ENCODE results near the gene MRPL49. TPM values are rescaled to one million over a fixed set of nuclear protein-coding genes. Genes with fewer than 3 reads are reported as not detected.

MRPL49 gene
- total and polyA plus RNA-seq, 2 donors (not counting 1 experiment from before 2014, with no cell fraction given): 39.6 to 48.5 TPM

GRCh38 chr11:65112546-65113360, 9.4 kb upstream of the MRPL49 start:
- under 1% methylated on average over 55 of the region's 57 CpGs for WGBS (ENCODE audit: insufficient coverage)
- peaks cover 57% of the 10 kb centered on the region for H3K4me1 Mint-ChIP-seq
- Histone ChIP-seq H3K4me1 (ENCODE audit: control insufficient read depth in 2 of 2, insufficient read depth in 2 of 2, low read length in 2 of 2) (peaks cover 30 to 53% of the 10 kb centered on the region in 2 donors), H3K4me2 (replicated peaks; ENCODE audit: low read depth, low read length, poor library complexity, severe bottlenecking) (peak overlapping the region; percentile 99), H3K9me3 (ENCODE audit: control extremely low read depth in 1 of 3, control insufficient read depth in 2 of 3, insufficient read depth in 1 of 3, low read length in 2 of 3) (no peaks in the 10 kb centered on the region), H3K4me3 (ENCODE audit: control extremely low read depth in 1 of 5, extremely low read depth in 1 of 5, insufficient read depth in 1 of 5, low read depth in 2 of 5, low read length in 4 of 5) (peak overlapping the region in 4 of 5 experiments; percentile 58 to 92 (median 72)), H3K79me2 (ENCODE audit: control insufficient read depth, insufficient read depth, low read length) (peaks cover 49% of the 10 kb centered on the region), H4K20me1 (ENCODE audit: control insufficient read depth, insufficient read depth, low read length, poor library complexity, severe bottlenecking) (peaks cover 48% of the 10 kb centered on the region), H3K36me3 (replicated peaks in 1 of 2; ENCODE audit: control extremely low read depth in 1 of 2, control insufficient read depth in 1 of 2, extremely low read depth in 1 of 2, insufficient read depth in 2 of 2, low read length in 1 of 2) (peaks cover 0 to 31% of the 10 kb centered on the region in 2 experiments), H3K27ac (ENCODE audit: low read length in 2 of 2) (peak overlapping the region; percentile 44 to 48), H3K9ac (ENCODE audit: low read length) (peak overlapping the region; percentile 80), H3K27me3 (replicated peaks in 1 of 4; ENCODE audit: control extremely low read depth in 1 of 4, control insufficient read depth in 3 of 4, insufficient read depth in 4 of 4, low read length in 3 of 4) (no peaks in the 10 kb centered on the region), H2AFZ (ENCODE audit: insufficient read depth, low read depth, low read length, poor library complexity, severe bottlenecking) (peak overlapping the region; percentile 64)
- POLR2A ChIA-PET: interaction anchor here (0.6 to 3.6 kb wide), 12 partner anchors 9 to 1176 kb away, joined by 3 to 27 read pairs (median 7); partner anchors contain the start of genes ARL2, CAPN1, DPF2 and FAU
- no peaks in the 10 kb centered on the region for H3K9me3 Mint-ChIP-seq (ENCODE audit: insufficient read depth)
- DNase-seq: peak; percentile 86
- CTCF ChIA-PET: interaction anchor here (0.6 to 7.7 kb wide), 18 partner anchors 9 to 265 kb away, joined by 3 to 118 read pairs (median 4); partner anchors contain the start of genes ARL2, CAPN1, FAU and MRPL49
- intact Hi-C loops (cut with micrococcal nuclease): loop anchor here (1.0 to 10.0 kb wide), 5 partner anchors 16 to 502 kb away; partner anchors contain the start of genes ATG2A, MAP3K11, PCNX3 and POLA2
- H3K27ac Mint-ChIP-seq: peak overlapping the region; percentile 81
- no peaks in the 10 kb centered on the region for H3K27me3 Mint-ChIP-seq
- TF ChIP-seq CTCF (IDR thresholded peaks at IDR 0.05) (peak; percentile 90), EZH2 (IDR thresholded peaks at IDR 0.05; ENCODE audit: borderline replicate concordance, insufficient read depth, low read depth, low read length, poor library complexity, severe bottlenecking) (no peak)
- H3K4me3 Mint-ChIP-seq: peak overlapping the region; percentile 89
- ATAC-seq (ENCODE audit: low read depth): peak; percentile 44

All from B cell (primary cell).